Body of pancreas (tissue), 4 donors: ENCODE data around the gene SLC5A2. TPM values are rescaled to one million over a fixed set of nuclear protein-coding genes. Genes with fewer than 3 reads are reported as not detected.
"Not testable (repeated sequence)": the region's sequence is repeated elsewhere in the genome, so short reads cannot be mapped to it uniquely, and the experiment has no call there.

ENCODE experiments used
- ATAC-seq: fragments of 150-250 bp; one replicate; pipeline ENCODE4 v1.9.1; 2016
- DNase-seq, 4 donors: peaks; one replicate each; pipeline ENCODE4 v3.0.0-alpha.2; 2019
- H3K27ac ChIP-seq, 4 donors: fragments of 200-600 bp; sonication (generic); 1 replicate in 3 of 4; 2 replicates in 1 of 4; pipeline versions ENCODE4 v1.5.1 to v1.6.1; 2016 to 2019; ENCODE audit warnings: mild to moderate bottlenecking in 1 of 4, mixed read lengths in 1 of 4, moderate library complexity in 1 of 4
- H3K27me3 ChIP-seq, 2 donors: fragments of 200-600 bp; sonication (generic); one replicate each; pipeline ENCODE4 v1.6.0; 2016; ENCODE audit warnings: mild to moderate bottlenecking in 1 of 2
- H3K36me3 ChIP-seq, 2 donors: fragments of 200-600 bp; sonication (generic); replicated peaks in 1 of 2; 2 replicates each; pipeline ENCODE4 v1.5.1; 2016; ENCODE audit warnings: low read depth in 2 of 2; ENCODE audit not compliant: insufficient read depth in 1 of 2
- H3K4me1 ChIP-seq: fragments of 200-600 bp; sonication (generic); one replicate; pipeline ENCODE4 v1.6.0; 2016
- H3K4me3 ChIP-seq, 2 donors: fragments of 200-600 bp; sonication (generic); 1 replicate in 1 of 2; 2 replicates in 1 of 2; pipeline ENCODE4 v1.5.1; 2016 to 2019
- H3K9me3 ChIP-seq, 3 donors: fragments of 200-600 bp; sonication (generic); 1 replicate in 2 of 3; 2 replicates in 1 of 3; pipeline ENCODE4 v1.5.1; 2016
- POLR2A ChIP-seq, 3 donors: fragments of 450-650 bp; IDR thresholded peaks; one replicate each; pipeline ENCODE4 v1.6.1; 2016; ENCODE audit warnings: antibody characterized with exemption in 3 of 3, mild to moderate bottlenecking in 2 of 3
- WGBS, 2 donors: methylation state at CpG; one replicate each; pipeline ENCODE4 v1.1.5; 2017; 5-methylcytosine and 5-hydroxymethylcytosine counted together
- intact Hi-C: fragments of 100-400 bp; cut with DNase I; formaldehyde crosslinking; loops from one replicate; pipeline ENCODE4 v1.15.1; 2023
- total RNA-seq, 2 donors: library from RNA; depleted of rRNA; stranded (reverse); fragments of >200 nt; gene quantifications; one replicate each; pipeline ENCODE4 v1.1.0, GENCODE V29; 2016
- TF ChIP-seq, protein P1 (sequence below), 7 experiments: fragments of 450-650 bp in 4 of 7; fragments of 200-600 bp in 3 of 7; sonication (generic) in 3 of 7; IDR thresholded peaks; one replicate each; pipeline ENCODE4 v1.5.1; 2016 to 2019; ENCODE audit warnings: antibody characterized with exemption in 7 of 7

The SLC5A2 gene
- total RNA-seq, 2 donors from 2014 or later = 0.26 TPM; not detected in 1

DNA sequence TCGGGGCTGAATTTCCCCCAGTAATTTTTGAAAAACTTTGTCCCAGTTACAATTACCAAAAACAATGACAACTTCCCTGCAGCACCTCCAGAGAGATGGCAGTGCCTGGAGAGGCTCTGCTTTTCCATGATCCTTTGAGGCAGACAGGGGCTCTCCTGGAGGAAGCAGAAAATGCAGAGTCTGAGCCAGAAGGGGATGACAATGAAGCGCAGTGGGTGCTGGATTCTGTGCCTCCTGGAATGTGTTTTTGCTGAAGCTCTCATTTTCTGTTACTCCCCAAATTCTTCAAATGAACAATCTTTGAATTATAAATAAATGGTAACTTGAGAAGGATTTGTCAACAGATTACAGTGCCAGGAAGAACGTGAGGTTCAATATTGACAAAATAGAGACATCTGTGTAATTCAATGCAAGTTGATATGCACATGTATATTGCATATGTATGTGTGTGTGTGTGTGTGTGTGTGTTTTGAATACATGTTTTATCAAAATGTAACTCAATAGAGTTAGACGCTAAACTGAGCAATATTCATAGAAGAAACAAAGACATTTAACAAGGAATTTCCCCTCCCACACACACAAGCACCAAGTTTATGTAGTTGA is 35.0 kb downstream of the SLC5A2 start:
- Histone ChIP-seq H3K4me3 (no peak overlapping the region), H3K9me3 (no peaks in the 10 kb centered on the region), H3K36me3 (no peaks in the 10 kb centered on the region), H3K27me3 (no peaks in the 10 kb centered on the region), H3K4me1 (no peaks in the 10 kb centered on the region), H3K27ac (no peak overlapping the region)
- intact Hi-C loops = no loop called here
- WGBS, 2 donors = 63 to 64% methylated on average over 4 of the region's 4 CpGs
- DNase-seq (no peak), ATAC-seq (no peak)
- TF ChIP-seq, protein P1, sequence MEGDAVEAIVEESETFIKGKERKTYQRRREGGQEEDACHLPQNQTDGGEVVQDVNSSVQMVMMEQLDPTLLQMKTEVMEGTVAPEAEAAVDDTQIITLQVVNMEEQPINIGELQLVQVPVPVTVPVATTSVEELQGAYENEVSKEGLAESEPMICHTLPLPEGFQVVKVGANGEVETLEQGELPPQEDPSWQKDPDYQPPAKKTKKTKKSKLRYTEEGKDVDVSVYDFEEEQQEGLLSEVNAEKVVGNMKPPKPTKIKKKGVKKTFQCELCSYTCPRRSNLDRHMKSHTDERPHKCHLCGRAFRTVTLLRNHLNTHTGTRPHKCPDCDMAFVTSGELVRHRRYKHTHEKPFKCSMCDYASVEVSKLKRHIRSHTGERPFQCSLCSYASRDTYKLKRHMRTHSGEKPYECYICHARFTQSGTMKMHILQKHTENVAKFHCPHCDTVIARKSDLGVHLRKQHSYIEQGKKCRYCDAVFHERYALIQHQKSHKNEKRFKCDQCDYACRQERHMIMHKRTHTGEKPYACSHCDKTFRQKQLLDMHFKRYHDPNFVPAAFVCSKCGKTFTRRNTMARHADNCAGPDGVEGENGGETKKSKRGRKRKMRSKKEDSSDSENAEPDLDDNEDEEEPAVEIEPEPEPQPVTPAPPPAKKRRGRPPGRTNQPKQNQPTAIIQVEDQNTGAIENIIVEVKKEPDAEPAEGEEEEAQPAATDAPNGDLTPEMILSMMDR (IDR thresholded peaks at IDR 0.05) = no peak
- no peak for TF ChIP-seq POLR2A (IDR thresholded peaks at IDR 0.05)

DNA sequence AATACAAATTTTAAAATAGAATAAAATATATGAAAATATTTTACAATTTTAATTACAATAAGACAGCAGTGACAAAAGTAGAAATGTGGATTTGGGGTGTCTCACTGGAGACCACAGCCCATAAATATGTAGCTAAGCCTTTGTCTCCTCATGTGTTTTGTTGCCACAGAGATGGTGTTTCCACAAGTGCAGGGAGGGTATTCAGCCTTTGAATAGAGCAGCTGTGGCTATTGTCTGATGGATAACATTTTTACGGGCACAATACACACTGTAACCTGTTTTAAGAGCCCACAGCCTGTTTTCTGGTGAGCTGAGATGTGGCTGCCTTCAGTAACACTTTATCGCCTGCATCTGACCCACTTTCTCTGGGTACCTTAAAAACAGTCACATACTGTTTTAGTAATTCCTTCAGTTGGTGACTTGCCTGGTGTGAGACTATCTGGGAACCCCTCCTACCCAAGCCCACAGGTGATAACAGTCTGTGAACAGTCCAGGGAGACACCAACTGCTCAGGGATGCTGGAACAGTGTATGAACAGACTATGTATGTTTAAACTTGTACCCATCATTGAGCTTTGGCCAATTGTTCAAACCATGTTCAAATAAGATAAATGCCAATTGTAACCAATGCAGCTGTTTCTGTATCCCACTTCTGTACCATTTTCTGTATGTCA is 37.0 kb downstream of the SLC5A2 start:
- H3K9me3 ChIP-seq = no peaks in the 10 kb centered on the region
- H3K4me1 ChIP-seq = no peaks in the 10 kb centered on the region
- no peak overlapping the region for H3K4me3 ChIP-seq
- no peaks in the 10 kb centered on the region for H3K27me3 ChIP-seq
- WGBS, 2 donors = 81 to 86% methylated on average over 2 of the region's 2 CpGs
- intact Hi-C loops = no loop called here
- ATAC-seq (no peak), DNase-seq (no peak)
- TF ChIP-seq POLR2A (IDR thresholded peaks at IDR 0.05) = no peak
- TF ChIP-seq, protein P1 (IDR thresholded peaks at IDR 0.05) = no peak
- H3K27ac ChIP-seq = no peak overlapping the region
- no peaks in the 10 kb centered on the region for H3K36me3 ChIP-seq

DNA sequence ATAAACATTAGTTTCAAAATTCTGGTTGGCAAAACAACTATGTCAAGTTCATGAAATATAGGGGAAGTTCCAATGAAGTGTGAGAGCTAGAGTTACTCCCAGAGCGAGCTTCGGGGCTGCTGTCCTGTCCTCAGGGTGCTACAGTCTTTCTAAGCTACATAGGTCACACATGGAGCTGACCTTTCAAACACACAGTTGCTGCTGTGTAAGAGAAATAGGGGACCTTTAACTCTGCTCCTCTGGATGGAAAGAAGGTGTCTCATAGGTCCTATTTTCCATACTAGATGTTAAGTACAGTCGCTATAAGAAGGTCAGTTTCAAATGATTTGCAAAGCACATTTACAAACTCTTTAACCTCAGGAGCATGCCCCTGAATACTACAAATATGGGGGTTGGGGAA is 38.4 kb downstream of the SLC5A2 start:
- H3K36me3 ChIP-seq = no peaks in the 10 kb centered on the region
- H3K4me1 ChIP-seq = no peaks in the 10 kb centered on the region
- H3K27me3 ChIP-seq = no peaks in the 10 kb centered on the region
- no peak for DNase-seq
- no peaks in the 10 kb centered on the region for H3K9me3 ChIP-seq
- TF ChIP-seq POLR2A (IDR thresholded peaks at IDR 0.05) = no peak
- TF ChIP-seq, protein P1 (IDR thresholded peaks at IDR 0.05) = no peak
- no peak for ATAC-seq
- H3K27ac ChIP-seq = no peak overlapping the region
- intact Hi-C loops = no loop called here
- no peak overlapping the region for H3K4me3 ChIP-seq
- 72 to 91% methylated on average over 3 of the region's 3 CpGs for WGBS, 2 donors

DNA sequence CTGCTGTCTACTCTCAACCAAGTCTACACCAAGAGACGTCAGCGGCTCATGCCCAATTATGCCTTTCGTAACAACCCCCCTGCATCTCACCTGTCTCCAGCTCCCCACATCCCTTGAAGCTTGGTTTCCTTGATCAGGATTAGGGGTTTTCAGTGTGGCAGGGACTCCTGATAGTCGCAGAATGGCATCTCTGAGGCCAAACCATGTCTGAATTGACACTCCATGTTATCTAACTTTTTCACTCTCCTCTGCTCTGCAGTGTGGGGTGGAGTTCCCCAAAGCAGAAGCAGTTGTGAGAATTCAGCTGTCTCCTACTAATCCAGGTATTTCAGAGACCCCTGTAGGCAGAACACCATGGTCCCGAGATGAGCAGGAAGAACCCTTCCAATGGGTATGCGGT is 39.1 kb downstream of the SLC5A2 start:
- TF ChIP-seq, protein P1 (IDR thresholded peaks at IDR 0.05) = no peak
- no peak for TF ChIP-seq POLR2A (IDR thresholded peaks at IDR 0.05)
- DNase-seq (no peak), ATAC-seq (no peak)
- H3K4me3 ChIP-seq = no peak overlapping the region
- intact Hi-C loops = no loop called here
- no peaks in the 10 kb centered on the region for H3K27me3 ChIP-seq
- no peaks in the 10 kb centered on the region for H3K4me1 ChIP-seq
- H3K27ac ChIP-seq = no peak overlapping the region
- 71 to 72% methylated on average over 6 of the region's 6 CpGs for WGBS, 2 donors
- H3K36me3 ChIP-seq = no peaks in the 10 kb centered on the region
- H3K9me3 ChIP-seq = no peaks in the 10 kb centered on the region

DNA sequence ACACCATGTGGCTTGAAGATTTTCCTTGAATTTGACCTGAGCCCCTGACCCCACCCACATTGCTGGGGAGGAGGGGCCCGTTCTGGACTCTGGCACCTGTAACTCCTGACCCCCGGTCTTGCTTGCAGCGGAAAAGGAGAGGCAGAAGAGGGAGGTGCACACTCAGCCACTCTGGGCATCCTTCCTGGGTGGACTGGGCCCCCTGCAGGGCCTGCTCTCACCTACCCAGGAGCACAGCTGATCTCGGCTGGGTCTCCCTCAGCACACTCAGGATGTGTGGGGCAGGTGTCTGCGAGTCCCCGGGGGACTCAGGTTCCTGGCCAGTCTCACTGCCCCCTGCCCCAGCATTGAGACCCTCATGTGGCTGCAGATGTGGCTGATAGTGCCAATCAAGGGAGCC is 40.8 kb downstream of the SLC5A2 start:
- ATAC-seq, H3K4me1 ChIP-seq, H3K27me3 ChIP-seq, H3K36me3 ChIP-seq, H3K4me3 ChIP-seq, H3K27ac ChIP-seq, H3K9me3 ChIP-seq, intact Hi-C loops, DNase-seq: not testable (repeated sequence)
- WGBS, 2 donors = 14 to 85% methylated on average over 1 to 5 of the region's 6 CpGs
